ENCODE results near the gene SAG.

DNA sequence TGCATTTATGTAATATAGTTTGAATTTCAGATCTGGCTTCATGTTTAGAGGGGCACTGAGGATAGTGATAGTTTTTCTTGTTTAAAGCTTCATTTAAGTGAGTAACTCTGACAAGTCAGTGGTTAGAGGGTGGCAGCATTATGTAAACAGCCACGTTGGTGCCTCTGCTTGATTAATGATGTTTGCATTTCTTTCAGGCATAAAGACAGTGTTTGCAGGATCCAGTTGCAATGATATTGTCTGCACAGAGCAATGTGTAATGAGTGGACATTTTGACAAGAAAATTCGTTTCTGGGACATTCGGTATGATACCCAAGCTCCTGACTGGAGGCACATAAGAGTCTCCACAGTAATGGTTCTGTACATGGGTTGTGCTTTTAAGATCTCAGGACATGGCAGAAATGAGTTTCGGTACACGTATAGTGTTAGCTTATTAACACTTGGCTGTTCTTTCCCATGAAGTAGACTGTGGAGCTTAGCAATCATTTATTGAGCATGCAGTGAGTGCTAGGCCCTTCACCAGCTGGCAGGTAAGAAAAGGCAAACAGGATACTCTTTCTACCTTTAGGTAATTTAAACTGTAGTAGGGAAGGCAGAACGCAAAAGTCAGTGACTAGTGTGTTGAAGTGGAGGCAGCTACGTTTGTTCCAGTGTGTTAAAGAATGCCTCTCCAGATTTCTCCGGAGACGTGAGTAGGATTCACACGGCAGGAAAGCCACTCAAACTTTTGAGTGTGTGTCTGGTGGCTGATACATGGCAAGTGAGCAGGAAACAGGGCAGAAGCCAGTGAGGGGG is 17.4 kb upstream of the SAG start:
- TF ChIP-seq CTCF (IDR thresholded peaks at IDR 0.05) = no peak
- no peak for TF ChIP-seq POLR2A (IDR thresholded peaks at IDR 0.05)

Data from upper lobe of left lung (tissue), 4 donors.